ENCODE measurements around the gene CD47. TPM values are rescaled to one million over a fixed set of nuclear protein-coding genes. Genes with fewer than 3 reads are reported as not detected.

The CD47 gene
- total and polyA plus RNA-seq, 2 of the 4 experiments (the other 2 are of a cell fraction) = 45.9 to 52.0 TPM

Other genes with a start within 250 kb of the CD47 start
- gene IFT57, start 131.4 kb upstream of the CD47 start, total RNA-seq (2012; rRNA removed) = 35.3 and 46.9 TPM in 2 replicates
- 30.0 and 42.3 TPM in 2 replicates for gene IFT57, start 131.4 kb upstream of the CD47 start, polyA plus RNA-seq (2012; rRNA removed)
- gene HHLA2, start 205.5 kb upstream of the CD47 start, total RNA-seq (2012; rRNA removed) = not detected in 2 replicates
- not detected in 2 replicates for gene HHLA2, start 205.5 kb upstream of the CD47 start, polyA plus RNA-seq (2012; rRNA removed)

Measured in IMR-90 (cell line).